GM12878 (cell line): ENCODE measurements around the gene SF3B2.

ENCODE experiments used
- POLR2AphosphoS5 ChIP-seq: IDR thresholded peaks from 2 replicates; pipeline ENCODE4 v1.6.1; 2011; ENCODE audit warnings: mild to moderate bottlenecking, low read length, inconsistent platforms
- SIN3A ChIP-seq: IDR thresholded peaks from 2 replicates; pipeline ENCODE4 v1.6.1; 2012; ENCODE audit warnings: low read depth, low read length, improper control_type of control experiment
- SUPT20H ChIP-seq: IDR thresholded peaks from 2 replicates; pipeline ENCODE4 v1.6.1; 2011; ENCODE audit warnings: low read depth, mild to moderate bottlenecking, low read length, moderate library complexity, borderline replicate concordance; ENCODE audit not compliant: control insufficient read depth
- TAF1 ChIP-seq: IDR thresholded peaks from 2 replicates; pipeline ENCODE4 v1.6.1; 2011; ENCODE audit warnings: mild to moderate bottlenecking, low read depth, low read length, borderline replicate concordance

DNA sequence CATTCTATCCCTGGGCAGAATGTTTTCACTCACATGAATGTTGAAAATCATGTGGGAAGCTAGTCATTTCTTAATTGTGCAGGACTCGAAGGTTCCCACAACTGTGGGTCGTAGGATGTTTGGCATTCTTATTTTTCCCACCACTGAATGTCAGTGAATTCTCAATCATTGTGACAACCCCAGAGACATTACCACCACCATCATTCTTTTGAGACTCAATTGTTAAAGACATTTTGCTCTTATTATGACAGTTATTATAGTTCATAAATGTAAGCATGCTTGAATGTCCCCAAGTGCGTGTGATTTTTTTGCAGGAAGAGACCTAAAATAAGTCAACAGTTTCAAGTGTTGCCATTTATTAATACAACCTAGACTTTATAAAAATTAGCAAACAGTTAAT is 36.9 kb downstream of the SF3B2 start:
- TF ChIP-seq TAF1 (no peak), POLR2AphosphoS5 (no peak), SUPT20H (no peak), SIN3A (no peak)
